ENCODE measurements around the gene CTBP2.

CTBP2 gene

DNA sequence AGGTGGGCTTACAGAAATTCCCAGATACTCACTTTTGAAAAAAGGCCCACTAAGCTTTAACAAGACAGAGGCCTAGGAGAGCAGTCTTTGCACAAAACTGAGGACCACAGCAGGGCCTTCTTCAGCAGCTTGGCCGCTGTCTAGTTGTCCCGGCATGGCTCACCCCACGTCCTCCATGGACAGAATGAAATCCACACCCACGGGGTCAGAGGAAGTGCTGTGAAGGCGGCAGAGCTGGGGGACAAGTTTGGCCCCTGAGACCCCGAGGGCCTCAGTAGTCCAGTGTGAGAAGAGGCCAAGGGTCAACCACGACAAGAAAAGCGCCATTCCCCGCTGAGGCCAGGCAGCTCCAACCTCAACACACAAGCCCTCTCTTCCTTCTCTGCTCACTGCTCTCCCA lies 139.5 kb downstream of the CTBP2 start:
- DNase-seq: no peak

DNA sequence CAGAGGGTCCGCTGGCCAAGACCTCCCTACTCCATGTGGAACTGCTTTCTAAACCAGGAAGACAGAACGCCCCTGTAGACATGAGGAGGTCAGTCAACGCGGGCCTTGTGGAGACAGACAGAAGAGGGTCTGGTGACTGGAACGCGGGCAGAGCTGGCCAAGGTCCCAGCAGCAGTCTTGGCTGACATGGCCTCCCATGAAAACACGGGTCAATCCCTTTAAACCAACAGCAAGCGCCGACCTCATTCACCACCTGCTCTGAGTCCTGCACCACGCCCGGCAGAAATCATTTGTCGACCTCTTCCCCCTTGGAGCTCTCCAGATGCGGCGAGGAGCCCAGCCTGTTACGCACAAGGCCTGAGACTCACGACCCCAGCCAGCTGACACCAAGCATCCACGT lies 140.0 kb downstream of the CTBP2 start:
- DNase-seq: no peak

DNA sequence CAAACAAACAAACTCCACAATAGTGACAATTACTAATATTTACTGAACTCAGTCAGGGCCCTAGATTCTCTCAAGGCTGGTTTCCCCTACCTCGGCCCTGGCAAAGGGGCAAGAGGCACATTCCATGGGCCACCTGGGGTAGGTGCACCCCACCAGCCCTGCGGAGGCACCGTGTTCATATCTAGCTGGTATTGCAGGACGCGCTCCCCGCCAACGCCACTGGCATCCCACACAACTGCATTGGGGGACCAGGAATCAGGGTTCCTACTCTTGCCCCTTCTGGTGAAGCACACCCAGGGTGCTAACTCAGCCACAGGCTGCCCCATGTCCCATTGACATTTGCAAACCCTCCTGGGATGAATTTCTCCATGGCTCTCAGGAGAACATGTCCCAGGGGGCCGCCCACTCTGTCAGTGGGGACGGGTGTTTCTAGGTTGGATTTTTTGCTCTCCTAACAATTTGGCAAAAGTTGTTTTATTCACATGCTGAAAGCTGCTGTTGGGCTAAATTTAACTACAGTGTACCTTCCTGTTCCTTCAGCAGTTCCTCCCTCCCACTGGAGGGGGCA lies 141.7 kb downstream of the CTBP2 start:
- no peak for DNase-seq

DNA sequence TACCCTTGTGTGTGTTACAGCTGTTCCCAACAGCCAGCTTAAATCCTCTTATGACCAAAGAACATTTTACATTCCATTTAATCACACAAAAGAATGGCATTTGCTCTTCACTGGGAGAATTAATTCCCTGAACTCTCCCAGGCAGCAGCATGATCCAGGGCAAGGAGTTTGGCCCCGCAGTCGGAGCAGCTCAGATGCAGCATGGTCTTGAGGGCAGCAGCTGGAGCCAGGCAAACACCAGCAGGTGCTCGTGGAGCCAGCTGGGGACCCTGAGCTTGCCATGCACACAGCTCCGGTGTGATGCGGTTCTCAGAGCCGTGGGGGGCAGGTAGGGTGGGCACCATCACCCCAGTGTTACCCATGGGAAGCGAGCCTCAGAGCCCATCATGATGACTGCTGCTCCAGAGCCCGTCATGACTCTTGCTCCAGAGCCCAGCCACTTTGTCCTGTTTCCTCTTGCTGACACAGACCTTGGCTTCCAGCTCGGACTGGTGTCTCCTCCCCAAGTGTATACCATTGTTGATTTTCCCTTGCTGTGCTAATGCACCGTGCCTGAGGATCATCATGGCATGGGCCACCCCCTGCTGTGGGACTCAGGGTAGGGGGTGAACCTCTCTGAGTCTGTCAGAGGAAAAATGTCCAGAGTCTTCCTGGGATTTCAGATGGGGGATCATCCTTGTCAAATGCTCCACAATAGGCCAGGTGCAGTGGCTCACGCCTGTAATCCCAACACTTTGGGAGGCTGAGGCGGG lies 142.6 kb downstream of the CTBP2 start:
- no peak for DNase-seq

DNA sequence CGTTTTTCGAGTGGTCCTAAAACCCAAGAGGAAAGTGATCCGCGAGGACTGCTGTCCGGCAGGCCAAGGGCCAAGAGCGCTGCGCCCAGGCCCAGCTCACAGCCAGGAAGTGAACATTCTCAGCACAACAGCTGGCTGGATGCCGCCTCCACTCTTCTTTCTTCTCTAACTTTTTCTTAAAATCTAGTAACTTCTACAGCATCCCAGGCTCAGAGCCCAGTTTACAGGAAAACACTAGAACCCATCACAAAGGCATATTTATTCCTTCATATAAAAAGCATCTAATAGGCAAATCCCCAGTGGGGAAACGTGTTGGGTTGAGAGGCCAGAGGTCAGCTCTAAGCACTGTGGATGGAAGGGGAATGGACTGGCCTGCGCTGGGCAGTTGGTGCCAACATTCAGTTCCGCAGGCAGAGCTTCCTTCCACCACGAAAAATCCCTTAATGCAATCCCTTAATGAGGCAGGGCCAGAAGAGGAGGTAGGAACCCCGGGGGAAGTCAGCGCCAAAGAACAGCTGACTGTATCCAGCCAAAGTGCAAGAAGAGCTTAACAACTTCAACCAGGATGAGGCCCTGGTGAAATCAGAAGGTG lies 143.7 kb downstream of the CTBP2 start:
- DNase-seq: no peak

DNA sequence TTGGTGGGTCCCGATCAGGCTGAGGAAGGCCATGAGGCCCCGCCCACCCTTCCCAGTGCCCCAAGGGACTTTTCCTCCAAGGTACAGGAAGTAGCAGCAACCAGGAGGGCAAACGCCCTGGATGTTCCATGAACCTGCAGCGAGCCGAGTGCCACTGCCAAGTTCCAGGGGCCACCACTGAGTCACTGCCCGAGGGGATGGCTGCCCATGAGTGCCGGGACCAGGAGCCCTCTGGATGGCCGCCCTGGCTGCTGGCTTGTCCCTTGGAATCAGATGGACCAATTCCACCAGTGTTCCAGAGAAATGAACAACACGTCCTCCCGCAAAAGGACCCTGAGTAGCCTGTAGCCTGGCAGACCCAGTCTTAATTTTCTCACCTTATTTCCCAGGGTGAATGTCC lies 144.2 kb downstream of the CTBP2 start:
- no peak for DNase-seq

DNA sequence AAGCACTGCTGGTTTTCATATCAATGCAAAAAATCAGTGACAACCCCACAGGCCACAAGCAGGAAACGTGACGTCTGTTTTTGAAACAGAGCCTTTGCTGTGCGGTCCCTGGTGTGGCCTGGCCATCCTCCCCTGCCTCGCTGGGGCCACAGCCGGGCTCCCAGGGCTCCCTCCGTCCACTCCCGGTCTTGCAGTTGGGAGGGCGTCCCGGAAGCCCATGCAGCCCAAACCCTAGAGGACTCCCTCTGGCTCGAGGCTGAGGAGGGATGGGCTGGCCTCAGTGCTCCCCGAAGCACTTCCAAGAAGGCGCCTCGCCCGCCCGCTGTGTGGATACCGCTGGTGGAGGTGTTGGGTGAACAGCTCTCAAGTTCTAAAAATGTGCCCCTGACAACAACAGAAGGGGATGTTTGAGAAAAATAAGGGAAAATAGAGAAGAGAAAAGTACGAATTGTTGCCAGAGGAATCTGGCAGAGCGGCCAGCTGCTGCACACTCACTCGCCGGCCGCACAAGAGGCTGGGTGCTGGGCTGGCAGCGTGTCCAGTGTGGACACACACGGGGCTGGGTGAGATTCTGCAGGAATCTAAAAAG lies 144.9 kb downstream of the CTBP2 start:
- no peak for DNase-seq

DNA sequence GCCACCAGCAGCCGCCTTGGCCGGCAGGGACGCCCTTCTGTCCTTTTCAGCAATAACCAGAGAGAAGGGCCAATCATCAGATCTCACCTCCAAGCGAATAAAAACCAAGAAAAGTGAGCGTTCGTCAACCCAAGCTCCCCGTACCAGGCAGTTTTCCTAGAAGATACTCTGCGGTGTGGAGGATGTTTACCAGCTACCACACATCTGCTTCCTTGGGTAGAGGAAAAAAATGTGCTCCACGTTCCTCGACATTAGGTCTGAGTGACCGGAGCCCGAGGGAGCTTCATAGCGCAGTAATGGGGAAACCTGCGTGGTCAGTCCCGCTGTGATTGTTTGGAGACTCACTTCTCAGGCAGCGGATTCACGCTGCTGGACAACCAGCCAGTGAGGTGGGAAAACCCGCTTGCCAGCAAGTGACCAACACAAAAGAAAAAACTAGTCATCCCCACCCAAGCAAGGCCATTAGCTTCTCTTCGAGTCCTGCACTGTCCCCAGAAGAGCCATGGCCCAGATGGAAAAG lies 145.5 kb downstream of the CTBP2 start:
- DNase-seq: no peak

DNA sequence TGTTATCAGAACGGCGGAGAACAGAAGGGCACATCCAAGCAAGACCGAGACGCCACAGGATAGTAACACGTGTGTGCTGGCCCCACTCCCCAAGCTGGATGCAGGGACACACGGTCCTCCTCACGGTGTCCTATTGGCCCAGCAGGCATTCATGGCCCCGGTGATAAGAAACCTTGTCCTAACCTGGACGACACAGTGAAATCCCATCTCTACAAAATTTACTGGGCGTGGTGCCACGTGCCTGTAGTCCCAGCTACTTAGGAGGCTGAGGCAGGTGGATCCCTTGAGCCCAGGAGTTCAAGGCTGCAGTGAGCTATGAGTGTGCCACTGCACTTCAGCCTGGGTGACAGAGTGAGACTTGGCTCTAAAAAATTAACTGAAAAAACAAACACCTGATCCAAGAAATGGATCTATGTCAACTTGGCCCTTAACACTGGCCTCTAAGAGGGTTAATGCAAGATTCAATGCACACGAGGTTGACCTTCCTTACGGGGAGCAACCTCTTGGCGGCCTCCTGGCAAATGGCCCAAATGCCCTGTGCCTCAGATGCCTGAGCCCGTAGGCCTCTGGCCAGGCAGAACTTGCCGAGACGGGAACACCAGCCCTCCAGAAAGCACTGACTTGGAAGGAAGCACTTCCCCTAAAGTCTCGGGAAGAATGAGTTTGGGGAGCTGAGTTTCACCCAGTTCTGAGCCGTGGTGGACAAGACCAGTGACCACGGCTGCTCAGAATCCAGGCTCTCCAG lies 146.1 kb downstream of the CTBP2 start:
- no peak for DNase-seq

DNA sequence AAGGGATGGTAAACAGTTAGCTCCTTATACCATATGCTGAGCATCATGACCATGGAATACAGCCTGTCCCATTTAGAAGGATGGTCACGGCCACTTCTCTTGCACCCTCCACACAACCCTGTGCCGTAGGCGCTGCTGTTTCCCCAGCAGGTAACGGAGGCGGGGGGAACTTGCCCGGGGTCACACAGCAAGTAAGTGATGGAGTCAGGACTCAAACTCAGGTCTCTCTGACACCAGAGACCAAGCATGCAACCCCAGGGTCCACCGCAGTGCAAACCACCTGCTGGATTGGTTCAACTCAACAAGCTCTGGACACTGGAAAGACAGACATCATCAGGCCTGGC lies 146.9 kb downstream of the CTBP2 start:
- no peak for DNase-seq

DNA sequence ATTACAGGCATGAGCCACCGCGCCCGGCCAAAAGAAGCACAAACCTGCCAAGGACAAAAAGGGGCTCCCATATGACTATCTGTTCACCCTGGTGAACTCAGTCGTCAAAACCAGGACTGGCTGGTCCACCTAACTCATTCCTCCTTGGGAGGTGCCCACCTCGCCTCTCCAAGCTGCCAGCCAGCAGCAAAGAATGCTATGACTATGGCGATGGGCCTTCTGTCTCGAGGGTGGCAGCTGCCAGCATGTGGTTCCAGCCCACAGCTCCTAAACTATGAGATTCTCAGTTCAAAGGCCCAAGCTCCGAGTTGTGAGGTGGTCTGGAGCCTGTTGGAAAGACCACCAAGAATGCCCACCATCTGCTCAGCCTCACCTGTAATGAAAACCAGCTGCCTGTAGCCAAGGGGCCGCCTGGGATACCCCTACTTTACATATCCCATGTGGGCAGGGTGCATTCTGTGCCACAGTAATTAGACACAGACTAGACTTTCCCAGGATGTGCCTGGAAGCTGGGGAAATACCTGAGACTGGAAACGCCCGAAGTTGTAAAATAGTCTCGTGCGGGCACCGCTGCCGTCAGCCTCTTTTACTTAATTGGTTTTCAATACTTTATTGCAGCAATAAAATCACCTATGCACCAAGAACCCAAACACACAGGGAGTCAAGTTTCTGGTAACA lies 147.4 kb downstream of the CTBP2 start:
- DNase-seq: no peak

DNA sequence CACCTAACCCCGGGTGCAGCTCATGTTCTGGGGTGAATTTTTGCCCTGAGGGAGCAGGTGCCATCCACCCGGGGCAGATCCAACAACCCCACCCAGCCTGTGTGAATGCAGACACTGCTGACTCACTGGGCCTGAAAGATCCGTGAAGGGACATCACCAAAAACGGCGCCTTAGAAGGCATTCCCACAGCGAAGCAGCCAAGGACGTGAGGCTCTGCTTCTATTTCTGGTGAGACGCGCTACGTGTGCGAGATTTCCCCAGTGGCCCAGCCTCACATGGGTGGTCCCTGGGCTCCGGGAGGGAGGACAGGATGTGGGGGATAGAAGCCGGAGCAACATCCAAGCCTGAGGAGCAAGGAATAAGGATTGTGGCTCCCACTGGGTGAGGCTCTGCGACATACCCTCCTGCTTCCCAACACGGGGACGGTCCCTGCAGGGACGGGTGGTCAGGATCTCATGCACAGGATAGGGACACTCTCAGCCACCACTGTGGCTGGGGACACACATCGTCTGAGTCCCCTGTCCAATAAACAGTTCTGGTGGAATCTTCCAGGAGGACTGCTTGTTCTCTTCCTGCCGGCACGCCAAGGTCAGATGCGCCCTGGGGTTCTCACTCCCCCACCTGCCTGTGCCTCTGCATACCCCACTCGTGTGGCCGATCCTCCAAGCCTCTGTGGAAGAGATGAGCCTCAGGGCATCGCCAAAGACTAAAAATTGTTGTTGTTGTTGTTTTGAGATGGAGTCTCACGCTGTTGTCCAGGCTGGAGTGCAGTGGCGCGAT lies 148.2 kb downstream of the CTBP2 start:
- no peak for DNase-seq

DNA sequence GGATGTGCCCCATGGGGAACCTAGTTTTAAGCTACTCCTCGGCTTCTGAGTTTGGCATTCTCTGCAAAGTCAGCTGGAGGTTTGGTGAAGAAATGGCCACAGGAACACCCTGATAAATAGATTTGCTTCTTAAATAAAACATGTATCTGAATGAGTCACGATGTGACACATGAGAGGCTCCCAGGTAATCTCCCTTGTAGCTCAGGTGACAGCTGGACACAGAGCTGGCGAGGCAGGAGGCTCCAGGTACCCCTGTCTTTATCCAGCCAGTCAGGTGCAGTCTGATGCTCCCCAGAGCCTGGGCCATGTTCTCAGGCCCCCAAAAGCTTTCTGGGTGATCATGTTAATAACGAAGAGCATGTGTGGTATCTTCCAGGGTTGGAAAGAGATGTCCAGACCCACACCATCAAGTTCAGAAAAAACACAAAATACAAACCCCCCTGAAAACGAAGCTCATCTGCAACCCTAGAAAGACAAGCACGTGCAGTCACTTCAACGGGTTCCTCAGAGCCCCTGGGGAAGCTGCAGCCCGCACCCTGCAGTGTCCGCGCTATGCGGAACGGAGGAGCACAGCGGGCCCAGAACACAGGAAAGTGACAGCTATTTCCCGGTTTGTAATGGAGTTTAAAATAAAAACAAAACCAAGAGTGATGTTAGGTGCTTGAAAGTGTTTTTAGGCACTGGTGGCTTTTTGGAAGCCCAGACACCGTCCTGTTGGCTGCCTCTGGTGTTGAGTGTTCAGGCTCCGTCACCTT lies 149.0 kb downstream of the CTBP2 start:
- no peak for DNase-seq

DNA sequence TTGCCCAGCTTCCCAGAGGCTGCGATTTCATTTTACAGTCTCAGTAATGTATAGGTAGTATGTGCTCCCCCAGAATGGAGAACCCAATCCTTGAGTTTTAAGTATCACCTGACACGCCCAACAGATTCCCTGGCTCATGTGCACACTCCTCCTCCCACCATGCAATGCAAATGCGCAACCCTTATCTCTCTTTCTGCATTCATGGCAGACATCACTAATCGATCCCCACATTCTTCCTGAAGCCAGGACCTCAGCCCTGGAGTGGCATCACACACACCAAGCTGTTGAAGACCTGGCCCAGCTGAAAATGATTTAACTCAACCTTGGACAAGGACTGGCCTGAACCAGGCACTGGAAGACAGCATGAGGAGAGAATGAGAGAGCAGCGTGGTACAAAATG lies 150.0 kb downstream of the CTBP2 start:
- DNase-seq: no peak

DNA sequence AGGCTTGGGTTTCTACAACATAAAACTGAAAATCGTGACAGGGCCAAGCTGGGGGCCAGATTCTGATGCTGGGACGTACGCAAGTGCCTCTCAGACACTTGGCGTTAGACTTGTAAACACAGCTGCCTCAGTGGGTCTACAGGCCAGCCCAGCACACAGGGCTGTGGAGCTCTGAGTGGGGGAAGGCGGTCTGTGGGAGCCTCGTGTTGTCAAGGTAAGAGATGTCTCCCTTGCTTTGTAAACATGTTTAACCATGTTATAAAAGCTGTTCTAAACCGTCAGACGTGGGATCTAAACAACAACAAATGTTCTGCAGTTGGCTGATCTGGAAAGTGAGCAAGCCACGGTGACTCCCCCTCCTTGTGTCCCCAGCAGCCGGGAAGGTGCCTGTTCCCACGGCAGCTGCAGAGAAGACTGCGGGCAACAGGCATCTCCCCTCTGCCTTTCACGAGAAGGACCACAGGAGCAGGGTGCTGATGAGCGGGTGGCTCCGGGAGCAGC lies 150.7 kb downstream of the CTBP2 start:
- no peak for DNase-seq

DNA sequence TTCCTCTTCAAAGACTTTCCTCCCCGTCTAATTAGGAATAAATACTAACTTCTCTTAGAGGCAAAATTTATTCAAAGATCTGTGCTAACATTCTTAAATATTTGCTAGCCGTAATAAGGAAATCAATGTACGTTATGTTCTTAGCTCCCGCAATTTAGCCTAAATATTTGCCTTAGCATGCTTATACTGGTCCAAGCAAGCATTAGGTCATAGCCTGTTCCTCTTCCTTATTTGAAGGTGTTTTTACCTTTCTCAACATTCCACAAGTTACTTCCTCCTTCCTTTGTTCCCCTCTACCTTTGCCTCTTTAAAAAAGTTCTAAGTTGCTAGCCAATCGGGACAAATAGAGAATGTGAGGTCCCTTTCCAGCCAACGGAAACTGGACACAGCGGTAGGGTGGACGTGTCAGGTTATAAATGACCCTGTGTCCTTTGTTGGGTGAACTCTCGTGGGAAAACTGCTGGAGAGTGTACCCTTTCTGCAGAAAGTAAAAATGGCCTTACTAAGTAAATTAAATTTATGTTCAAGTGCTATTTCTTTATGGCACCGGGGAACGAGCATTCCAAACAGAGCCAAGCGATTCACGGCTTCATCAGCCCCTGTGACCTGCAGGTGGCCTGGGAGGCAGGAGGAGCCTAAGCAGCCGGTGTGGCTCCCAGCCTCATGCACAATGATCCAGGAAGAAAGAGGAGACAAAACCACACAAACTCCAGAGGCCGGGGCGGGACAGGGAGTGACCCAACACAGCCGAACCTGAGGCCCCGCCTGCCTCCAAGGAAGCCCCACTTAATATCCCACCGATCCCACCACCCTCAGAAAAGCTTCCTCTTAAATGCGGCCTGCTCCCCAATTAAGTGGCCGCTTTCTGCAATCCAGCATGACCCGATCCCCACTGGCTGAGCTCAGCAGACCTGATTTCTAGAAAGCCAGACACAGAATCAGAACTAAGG lies 151.4 kb downstream of the CTBP2 start:
- no peak for DNase-seq

DNA sequence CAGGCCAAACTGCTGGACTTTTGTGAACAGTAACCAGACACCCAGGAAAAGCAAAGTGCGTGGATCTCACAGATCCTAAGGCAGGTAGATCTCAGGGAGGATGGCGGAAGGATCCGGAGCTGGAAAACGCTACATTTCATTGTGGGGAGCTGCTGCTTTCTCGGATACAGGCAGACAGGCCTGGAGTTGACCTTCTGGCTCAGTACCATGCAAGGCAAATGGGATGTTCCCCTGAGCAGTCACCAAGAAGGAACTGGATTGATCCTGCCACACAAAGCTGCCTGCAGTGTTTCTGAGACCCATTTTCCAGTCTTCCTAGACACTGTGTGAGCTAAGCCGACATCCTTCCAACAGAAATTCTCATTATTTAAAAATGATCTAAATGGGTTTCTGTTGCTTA lies 152.9 kb downstream of the CTBP2 start:
- DNase-seq: no peak

DNA sequence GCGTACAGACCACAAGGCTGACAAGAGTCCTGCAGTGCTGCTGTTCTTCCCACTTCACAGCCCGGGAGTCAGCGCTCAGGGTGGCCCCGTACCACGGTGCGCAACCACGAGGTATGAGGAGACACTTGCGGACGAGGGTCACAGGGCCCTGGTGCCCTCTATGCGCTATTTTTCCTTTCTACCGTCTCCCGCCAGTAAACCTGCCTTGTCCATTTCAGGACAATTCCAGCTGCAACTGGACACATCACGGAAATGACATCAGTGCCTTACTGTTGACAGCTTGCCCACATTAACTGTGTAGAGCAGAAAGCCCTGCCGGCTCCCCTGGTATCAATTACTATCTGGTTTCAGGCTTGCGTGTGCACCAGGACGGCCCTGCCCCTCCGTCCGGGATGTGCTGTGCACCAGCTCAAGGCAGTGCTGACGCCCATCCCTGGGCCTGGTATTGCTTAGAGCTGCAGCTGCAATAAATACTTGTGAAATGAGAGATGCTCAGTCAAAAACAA lies 153.4 kb downstream of the CTBP2 start:
- DNase-seq: no peak

DNA sequence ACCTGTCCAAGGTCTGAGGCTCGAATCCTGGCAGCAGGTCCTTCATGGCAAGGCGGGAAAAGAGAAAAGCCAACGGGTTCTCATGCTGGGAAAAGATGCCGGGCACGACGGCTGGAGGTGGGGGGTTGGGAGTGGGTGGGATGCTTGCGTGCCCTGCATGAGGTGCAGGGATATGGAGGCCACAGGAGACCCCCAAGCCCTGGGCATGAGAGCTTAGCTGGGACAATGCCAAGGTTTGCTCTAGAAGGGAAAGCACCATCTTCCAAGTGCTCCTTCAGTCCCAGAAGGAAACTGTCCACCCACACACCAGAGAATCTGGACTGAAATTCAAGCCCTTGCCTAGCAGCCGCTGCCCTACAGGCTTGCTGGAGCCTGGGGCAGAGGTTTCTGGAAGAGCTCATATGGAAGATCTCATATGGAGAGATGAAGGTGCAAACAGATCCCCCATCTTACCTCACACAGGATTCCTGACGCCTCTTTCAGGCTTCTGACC lies 154.1 kb downstream of the CTBP2 start:
- DNase-seq: no peak
